ENCODE measurements around the gene EIF5AL1.

- TF ChIP-seq POLR2AphosphoS5 (IDR thresholded peaks at IDR 0.05; ENCODE audit: borderline replicate concordance, low read depth, low read length) (no peak), EZH2 (IDR thresholded peaks at IDR 0.05) (no peak), FOXP2 (optimal IDR thresholded peaks at IDR 0.05; ENCODE audit: control extremely low read depth, extremely low read length, insufficient read depth) (no peak)
Observed at GRCh38 chr10:79468841-79469585, 43.3 kb upstream of the EIF5AL1 start.

All from SK-N-MC (cell line).